ENCODE measurements around the gene MAPRE3. TPM values are rescaled to one million over a fixed set of nuclear protein-coding genes. Genes with fewer than 3 reads are reported as not detected.

Gene MAPRE3
- total RNA-seq, 2 donors from 2014 or later = 3.2 to 4.4 TPM

DNA sequence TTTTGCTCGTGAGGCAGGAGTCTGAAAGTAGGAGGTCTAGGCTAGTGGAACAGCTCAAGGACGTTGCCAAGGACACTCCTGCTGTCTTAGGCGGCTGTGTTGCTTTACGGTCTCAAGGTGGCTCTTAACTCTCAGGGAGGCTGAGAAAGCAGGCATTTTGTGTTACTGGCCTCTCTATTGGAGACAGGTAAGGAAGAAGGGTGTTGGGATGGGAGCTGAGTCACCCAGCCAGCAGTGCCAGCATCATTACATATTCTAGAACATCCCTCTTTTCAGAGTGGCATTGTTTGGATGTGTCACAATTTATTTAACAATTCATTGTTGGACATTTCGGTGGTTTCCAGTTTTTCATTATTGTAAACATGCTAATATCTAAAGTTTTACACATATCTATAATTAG lies 31.5 kb downstream of the MAPRE3 start:
- 53 to 71% methylated on average over 2 to 4 of the region's 5 CpGs for WGBS, 2 experiments (ENCODE audit: insufficient coverage in 1 of 2, insufficient read length in 1 of 2)
- TF ChIP-seq, protein P1, sequence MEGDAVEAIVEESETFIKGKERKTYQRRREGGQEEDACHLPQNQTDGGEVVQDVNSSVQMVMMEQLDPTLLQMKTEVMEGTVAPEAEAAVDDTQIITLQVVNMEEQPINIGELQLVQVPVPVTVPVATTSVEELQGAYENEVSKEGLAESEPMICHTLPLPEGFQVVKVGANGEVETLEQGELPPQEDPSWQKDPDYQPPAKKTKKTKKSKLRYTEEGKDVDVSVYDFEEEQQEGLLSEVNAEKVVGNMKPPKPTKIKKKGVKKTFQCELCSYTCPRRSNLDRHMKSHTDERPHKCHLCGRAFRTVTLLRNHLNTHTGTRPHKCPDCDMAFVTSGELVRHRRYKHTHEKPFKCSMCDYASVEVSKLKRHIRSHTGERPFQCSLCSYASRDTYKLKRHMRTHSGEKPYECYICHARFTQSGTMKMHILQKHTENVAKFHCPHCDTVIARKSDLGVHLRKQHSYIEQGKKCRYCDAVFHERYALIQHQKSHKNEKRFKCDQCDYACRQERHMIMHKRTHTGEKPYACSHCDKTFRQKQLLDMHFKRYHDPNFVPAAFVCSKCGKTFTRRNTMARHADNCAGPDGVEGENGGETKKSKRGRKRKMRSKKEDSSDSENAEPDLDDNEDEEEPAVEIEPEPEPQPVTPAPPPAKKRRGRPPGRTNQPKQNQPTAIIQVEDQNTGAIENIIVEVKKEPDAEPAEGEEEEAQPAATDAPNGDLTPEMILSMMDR (conservative IDR thresholded peaks at IDR 0.05) = no peak
- no peak overlapping the region for H3K27ac Mint-ChIP-seq

DNA sequence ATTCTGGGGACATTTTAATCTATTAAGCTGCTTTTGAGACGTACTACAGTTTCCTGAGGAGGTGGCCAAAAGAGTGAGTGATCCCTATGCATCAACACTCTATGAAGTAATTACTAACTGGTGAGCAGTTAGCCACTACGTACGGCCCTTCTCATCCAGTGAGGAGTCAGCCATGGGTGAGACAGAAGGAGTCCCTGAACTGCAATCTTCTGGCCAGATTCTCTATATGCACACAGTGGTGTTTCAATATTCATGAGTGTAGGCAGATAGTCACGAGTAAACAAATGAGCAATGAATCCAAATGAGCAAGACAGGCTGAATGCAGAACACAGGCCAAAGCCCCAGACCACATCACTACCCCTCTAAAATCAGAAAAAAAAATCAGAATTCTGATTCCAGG lies 32.6 kb downstream of the MAPRE3 start:
- 93 to 100% methylated on average over 1 to 4 of the region's 4 CpGs for WGBS, 2 experiments (ENCODE audit: insufficient coverage in 1 of 2, insufficient read length in 1 of 2)
- Mint-ChIP-seq H3K27me3 (ENCODE audit: insufficient read depth) (peaks cover 5% of the 10 kb centered on the region), H3K36me3 (ENCODE audit: low read depth) (no peaks in the 10 kb centered on the region), H3K4me1 (peaks cover 10% of the 10 kb centered on the region), H3K9me3 (no peaks in the 10 kb centered on the region), H3K27ac (no peak overlapping the region), H3K4me3 (no peak overlapping the region)
- DNase-seq = no peak
- TF ChIP-seq, protein P1 (conservative IDR thresholded peaks at IDR 0.05) = no peak
- Histone ChIP-seq H3K9me3 (ENCODE audit: control insufficient read depth, low read length) (no peaks in the 10 kb centered on the region), H3K4me3 (ENCODE audit: low read length) (no peak overlapping the region), H3K27me3 (ENCODE audit: control insufficient read depth, insufficient read depth, low read length, poor library complexity, severe bottlenecking) (no peaks in the 10 kb centered on the region), H3K27ac (ENCODE audit: low read depth, low read length) (no peak overlapping the region), H3K4me1 (ENCODE audit: control insufficient read depth, insufficient read depth, low read length) (no peaks in the 10 kb centered on the region), H3K9ac (ENCODE audit: extremely low read depth, low read length, poor library complexity, severe bottlenecking) (no peak overlapping the region), H3K36me3 (ENCODE audit: control insufficient read depth, insufficient read depth, low read length) (no peaks in the 10 kb centered on the region)

More for the DNA sequence above, 31.5 kb downstream of the MAPRE3 start:
- H3K9me3 Mint-ChIP-seq = no peaks in the 10 kb centered on the region
- DNase-seq = no peak
- no peak overlapping the region for H3K4me3 Mint-ChIP-seq
- H3K27me3 Mint-ChIP-seq (ENCODE audit: insufficient read depth) = peaks cover 7% of the 10 kb centered on the region
- no peaks in the 10 kb centered on the region for H3K36me3 Mint-ChIP-seq (ENCODE audit: low read depth)
- H3K36me3 ChIP-seq (ENCODE audit: control insufficient read depth, insufficient read depth, low read length) = no peaks in the 10 kb centered on the region
- no peak overlapping the region for H3K9ac ChIP-seq (ENCODE audit: extremely low read depth, low read length, poor library complexity, severe bottlenecking)
- H3K4me1 ChIP-seq (ENCODE audit: control insufficient read depth, insufficient read depth, low read length) = no peaks in the 10 kb centered on the region
- H3K27me3 ChIP-seq (ENCODE audit: control insufficient read depth, insufficient read depth, low read length, poor library complexity, severe bottlenecking) = no peaks in the 10 kb centered on the region
- H3K4me3 ChIP-seq (ENCODE audit: low read length) = no peak overlapping the region
- H3K4me1 Mint-ChIP-seq = peaks cover 5% of the 10 kb centered on the region
- H3K27ac ChIP-seq (ENCODE audit: low read depth, low read length) = no peak overlapping the region
- no peaks in the 10 kb centered on the region for H3K9me3 ChIP-seq (ENCODE audit: control insufficient read depth, low read length)

DNA sequence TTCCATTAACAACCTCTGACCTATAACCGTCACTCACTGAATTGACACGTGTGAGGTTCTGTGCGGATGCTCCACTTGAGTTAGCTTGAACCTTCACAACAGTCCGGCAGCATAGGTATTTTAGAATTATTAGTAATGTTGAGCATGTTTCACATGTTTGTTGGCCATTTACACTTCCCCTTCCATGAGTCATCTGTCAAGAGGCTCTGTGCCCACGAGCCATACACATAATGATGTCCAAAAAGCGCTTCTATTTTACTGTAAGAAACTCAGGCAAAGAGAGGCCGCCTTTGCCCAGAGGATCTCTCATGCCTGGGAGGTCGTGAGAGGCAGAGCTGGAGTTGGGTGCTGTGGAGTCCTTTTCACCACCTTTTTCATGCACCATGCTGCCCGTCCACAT lies 33.4 kb downstream of the MAPRE3 start:
- WGBS, 2 experiments (ENCODE audit: insufficient coverage in 1 of 2, insufficient read length in 1 of 2) = 95 to 96% methylated on average over 4 to 9 of the region's 9 CpGs

More for the DNA sequence above, 33.4 kb downstream of the MAPRE3 start:
- Histone ChIP-seq H3K27ac (ENCODE audit: low read depth, low read length) (no peak overlapping the region), H3K27me3 (ENCODE audit: control insufficient read depth, insufficient read depth, low read length, poor library complexity, severe bottlenecking) (no peaks in the 10 kb centered on the region), H3K9ac (ENCODE audit: extremely low read depth, low read length, poor library complexity, severe bottlenecking) (no peak overlapping the region), H3K36me3 (ENCODE audit: control insufficient read depth, insufficient read depth, low read length) (no peaks in the 10 kb centered on the region), H3K4me3 (ENCODE audit: low read length) (no peak overlapping the region), H3K9me3 (ENCODE audit: control insufficient read depth, low read length) (no peaks in the 10 kb centered on the region), H3K4me1 (ENCODE audit: control insufficient read depth, insufficient read depth, low read length) (no peaks in the 10 kb centered on the region)
- TF ChIP-seq, protein P1 (conservative IDR thresholded peaks at IDR 0.05) = no peak
- Mint-ChIP-seq H3K4me1 (peaks cover 10% of the 10 kb centered on the region), H3K36me3 (ENCODE audit: low read depth) (no peaks in the 10 kb centered on the region), H3K27me3 (ENCODE audit: insufficient read depth) (peaks cover 9% of the 10 kb centered on the region), H3K27ac (no peak overlapping the region), H3K4me3 (no peak overlapping the region), H3K9me3 (no peaks in the 10 kb centered on the region)
- no peak for DNase-seq
